ENCODE measurements around the gene BICC1. TPM values are rescaled to one million over a fixed set of nuclear protein-coding genes. Genes with fewer than 3 reads are reported as not detected.

BICC1 gene
- total RNA-seq, 1 donor from 2014 or later = 42.1 TPM

DNA sequence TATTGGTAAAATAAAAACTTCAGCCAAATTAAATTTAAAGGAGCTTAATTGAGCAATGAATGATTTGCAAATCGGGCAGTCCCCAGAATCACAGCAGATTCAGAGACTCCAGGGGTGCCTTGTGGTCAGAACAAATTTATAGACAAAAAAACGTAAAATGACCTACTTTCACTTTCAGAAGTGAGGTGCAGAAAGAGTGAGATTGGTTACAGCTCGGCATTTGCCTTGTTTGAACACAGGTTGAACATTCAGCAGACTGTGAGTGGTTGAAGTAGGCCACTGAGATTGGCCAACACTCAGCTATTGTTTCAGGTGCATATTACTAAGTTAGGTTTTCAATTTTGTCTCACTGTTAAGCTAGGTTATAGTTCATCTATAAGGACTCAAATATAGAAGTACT is 153.4 kb downstream of the BICC1 start:
- ATAC-seq (no peak), DNase-seq (ENCODE audit: low spot score) (no peak)
- intact Hi-C loops (cut with DNase I) = no loop called here

DNA sequence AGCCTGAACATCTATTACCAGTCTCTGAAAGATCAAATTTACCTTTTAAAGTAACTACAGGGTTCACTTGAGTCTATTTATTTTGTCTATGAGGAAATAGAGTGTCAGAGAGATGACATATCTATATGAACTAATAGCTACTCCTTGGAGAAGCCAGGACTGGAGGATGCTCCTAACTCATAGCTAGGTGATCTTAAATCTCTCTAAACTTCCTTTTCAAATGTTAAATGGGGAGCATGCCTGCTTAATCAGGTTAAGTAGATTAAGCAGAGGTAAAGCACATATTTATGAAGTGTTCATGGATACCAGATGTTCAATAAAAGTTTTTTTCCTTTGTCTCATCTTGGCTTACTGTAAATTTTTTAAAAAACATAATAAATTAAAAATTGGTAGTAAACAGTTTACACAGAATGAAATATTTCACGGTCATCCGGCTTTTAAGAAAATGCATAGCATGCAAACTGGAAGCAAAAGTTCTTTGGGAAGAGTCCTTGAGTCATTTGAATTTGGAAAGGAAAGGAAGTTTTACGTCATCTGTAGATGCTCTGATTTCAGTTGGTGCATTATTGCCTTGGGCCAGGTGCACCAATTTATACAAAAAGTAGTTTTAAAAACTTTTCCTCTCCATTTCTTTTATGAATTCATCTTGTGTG is 155.1 kb downstream of the BICC1 start:
- DNase-seq (ENCODE audit: low spot score) (no peak), ATAC-seq (no peak)
- intact Hi-C loops (cut with DNase I) = no loop called here

DNA sequence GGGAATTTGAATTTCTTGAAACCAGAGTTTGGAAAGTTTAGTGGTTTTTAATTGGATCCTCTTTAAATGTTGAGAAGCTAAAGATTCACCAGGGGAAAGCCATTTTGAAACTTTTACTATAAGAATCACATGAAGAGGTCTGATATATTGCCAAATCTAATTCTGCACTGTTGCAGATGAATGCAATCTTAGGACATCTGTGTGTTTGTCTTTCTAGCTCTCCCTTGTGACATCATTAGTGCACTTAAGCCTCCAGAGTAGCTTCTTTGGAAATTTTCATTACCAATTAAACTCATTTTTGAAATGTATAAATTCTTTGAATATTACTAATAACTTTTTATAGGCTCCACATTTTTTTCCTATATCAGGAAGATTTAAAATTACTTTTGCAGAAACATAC is 160.2 kb downstream of the BICC1 start:
- no peak for DNase-seq (ENCODE audit: low spot score)
- peak; percentile 62 for ATAC-seq
- intact Hi-C loops (cut with DNase I) = no loop called here

DNA sequence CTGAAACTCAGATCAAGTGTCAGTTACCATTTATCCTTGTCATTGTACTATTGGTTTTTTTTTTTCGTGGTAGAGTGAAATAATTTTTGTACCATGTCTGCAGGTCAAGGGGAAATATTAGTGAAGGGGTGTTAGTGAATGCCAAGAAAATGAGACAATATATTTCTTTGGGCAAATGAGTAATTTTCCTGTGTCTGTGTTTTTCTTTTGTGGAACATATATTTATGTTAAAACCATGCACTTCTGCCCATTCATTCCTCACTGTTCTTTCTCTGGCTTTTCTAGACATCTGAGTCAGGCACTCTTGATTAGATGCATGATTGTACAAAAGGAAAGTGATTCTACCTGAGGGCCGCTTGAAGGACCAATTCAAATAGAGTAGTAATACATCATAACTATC is 161.6 kb downstream of the BICC1 start:
- intact Hi-C loops (cut with DNase I) = no loop called here
- ATAC-seq = no peak
- no peak for DNase-seq (ENCODE audit: low spot score)

DNA sequence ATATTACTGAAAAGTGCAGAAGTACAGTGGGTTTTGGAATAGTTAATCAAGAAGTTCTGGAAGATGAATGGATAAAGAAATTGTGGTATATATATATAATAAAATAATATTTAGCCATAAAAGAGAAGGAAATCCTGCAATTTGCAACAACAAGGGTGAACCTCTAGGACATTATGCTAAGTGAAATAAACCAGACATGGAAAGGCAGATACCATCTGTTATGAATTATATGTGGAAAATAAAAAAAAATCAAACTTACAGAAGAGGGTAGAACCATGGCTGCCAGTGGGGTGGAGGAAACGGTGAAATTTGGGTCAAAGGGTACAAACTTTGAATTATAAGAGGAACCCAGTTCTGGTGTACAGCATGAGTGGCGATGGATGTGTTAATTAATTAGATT is 162.6 kb downstream of the BICC1 start:
- intact Hi-C loops (cut with DNase I) = no loop called here
- DNase-seq (ENCODE audit: low spot score) (no peak), ATAC-seq (no peak)

DNA sequence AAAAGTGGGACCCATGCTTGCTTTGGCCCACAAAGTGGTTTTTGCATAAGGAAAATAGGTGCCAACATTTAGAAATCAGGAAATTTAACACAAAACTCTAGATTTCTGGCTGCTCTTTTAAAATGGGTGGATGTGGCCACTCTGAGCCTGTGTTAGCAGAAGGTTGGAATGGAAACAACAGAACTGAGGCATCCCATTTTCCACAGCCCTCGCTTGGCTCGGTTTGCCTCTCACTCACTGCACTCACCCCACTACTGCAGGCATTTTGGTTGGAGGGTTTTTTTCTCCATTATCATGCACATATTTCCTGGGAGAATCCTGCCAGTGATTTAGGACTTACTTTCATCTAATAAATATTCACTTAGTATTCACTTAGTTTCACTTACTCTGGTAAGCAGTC is 178.9 kb downstream of the BICC1 start:
- intact Hi-C loops (cut with DNase I) = no loop called here
- ATAC-seq (peak; percentile 49), DNase-seq (ENCODE audit: low spot score) (no peak)

- no peak for ATAC-seq
- intact Hi-C loops (cut with DNase I) = no loop called here
- no peak for DNase-seq (ENCODE audit: low spot score)
Observed at GRCh38 chr10:58693919-58694318, 181.2 kb downstream of the BICC1 start.

DNA sequence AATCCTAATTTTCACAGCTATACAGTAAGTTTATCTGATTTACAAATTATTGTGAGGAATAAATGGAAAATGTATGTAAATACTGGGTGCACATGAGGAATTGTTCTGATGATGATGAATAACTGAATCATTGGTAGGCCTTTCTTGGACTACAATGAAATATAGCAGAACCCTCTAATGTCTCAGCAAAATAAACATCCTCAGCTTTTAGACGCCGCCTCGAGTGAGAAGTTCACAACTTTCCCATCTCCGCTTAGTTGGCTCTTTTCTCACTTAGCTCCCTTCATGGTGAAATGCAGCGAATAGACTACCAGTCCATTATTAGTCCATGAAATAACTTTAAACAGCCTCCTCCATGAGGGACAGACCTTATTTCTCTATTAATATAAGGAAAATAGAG is 182.3 kb downstream of the BICC1 start:
- DNase-seq (ENCODE audit: low spot score) (no peak), ATAC-seq (no peak)
- intact Hi-C loops (cut with DNase I) = no loop called here

DNA sequence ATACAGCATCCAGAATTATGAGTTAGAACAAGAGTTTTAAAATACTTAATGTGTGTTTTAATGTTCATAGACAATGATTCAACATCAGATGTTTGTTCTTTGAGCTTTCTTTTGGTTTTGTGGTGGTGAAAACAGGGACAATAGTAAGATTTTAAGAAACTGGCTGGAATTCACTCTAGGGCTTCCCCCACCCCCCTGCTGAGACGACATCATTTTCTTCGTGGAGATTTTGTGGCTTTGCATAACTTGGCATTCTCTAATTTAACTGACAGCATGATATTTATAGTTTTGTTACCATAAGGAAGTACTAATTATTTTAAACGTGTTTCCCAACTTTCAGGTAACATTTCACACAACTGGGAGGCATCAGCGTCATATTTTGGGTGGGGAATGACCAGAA is 184.1 kb downstream of the BICC1 start:
- intact Hi-C loops (cut with DNase I) = no loop called here
- ATAC-seq (no peak), DNase-seq (ENCODE audit: low spot score) (no peak)

DNA sequence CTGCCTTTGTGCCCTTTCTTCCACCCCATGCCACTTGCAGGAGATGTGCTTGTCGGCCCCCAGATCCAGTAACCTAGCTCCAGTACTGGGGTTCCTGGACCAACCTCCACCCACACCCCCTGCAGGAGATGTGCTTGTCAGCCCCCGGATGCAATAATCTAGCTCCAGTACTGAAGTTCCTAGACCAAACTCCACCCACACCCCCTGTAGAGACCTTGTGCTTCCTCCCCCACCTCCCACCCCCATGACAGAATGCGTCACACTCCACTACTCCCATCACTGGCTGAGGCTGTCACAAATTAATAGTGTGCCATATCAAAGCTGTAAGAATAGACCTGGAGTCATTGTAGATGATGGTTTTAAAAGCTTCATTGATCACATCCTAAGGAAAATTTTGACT is 185.0 kb downstream of the BICC1 start:
- intact Hi-C loops (cut with DNase I) = no loop called here
- DNase-seq (ENCODE audit: low spot score) (no peak), ATAC-seq (no peak)

GRCh38 chr10:58698777-58699356 is 186.2 kb downstream of the BICC1 start:
- ATAC-seq = no peak
- intact Hi-C loops (cut with DNase I) = no loop called here
- no peak for DNase-seq (ENCODE audit: low spot score)

GRCh38 chr10:58700591-58700990 is 187.9 kb downstream of the BICC1 start:
- no peak for DNase-seq (ENCODE audit: low spot score)
- ATAC-seq = no peak
- intact Hi-C loops (cut with DNase I) = no loop called here

DNA sequence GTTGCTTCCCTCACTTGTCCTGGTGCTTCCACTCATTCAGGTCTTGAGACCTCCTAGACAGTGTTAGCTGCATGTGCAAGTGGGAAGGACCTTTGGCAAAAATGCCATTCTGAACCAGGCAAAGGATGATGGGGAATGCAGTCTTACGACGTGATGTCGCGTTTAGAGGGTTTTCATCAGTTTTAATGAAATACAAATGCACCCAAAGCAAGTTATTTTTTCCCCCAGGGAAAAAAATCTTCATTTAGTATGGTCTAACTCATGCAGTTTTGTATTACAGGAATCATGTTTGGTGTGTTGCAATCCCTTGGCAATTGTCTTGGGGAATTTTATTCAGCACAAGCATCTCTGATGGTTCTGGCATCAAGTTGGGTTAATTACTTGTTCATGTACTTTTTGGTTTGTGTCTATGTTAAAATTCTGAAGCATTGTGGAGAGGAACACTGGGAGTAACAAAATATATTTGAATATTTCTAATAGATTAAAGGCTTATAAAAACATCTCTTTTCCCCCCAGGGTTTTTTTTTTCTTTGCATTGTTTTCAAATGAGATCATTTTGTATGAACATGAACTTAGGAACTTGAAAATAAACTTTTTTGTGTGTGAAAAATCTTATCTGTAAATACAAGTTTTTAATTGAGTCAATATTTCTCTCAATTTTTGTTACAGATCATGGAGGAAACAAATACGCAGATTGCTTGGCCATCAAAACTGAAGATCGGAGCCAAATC is 188.9 kb downstream of the BICC1 start:
- ATAC-seq (peak; percentile 92), DNase-seq (ENCODE audit: low spot score) (no peak)
- intact Hi-C loops (cut with DNase I) = no loop called here

DNA sequence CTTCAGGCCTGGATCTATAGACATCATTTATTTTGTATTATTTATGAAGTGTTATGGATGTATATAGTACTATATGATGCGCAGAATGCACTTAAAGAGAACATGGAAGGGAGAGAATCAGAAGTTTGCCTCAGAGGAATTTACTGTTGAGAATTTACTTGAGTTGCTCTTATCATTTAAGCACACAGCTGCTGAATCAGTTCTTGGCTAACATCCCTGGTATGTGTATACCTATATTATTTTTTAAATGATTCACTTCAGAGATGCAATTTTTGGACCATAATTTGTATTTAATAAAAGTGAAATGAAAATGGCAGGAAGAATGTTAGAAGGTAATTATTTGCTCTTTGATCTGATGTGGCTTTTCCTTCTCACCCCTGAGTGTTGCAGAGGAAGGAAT is 191.6 kb downstream of the BICC1 start:
- intact Hi-C loops (cut with DNase I) = no loop called here
- ATAC-seq (no peak), DNase-seq (ENCODE audit: low spot score) (no peak)

DNA sequence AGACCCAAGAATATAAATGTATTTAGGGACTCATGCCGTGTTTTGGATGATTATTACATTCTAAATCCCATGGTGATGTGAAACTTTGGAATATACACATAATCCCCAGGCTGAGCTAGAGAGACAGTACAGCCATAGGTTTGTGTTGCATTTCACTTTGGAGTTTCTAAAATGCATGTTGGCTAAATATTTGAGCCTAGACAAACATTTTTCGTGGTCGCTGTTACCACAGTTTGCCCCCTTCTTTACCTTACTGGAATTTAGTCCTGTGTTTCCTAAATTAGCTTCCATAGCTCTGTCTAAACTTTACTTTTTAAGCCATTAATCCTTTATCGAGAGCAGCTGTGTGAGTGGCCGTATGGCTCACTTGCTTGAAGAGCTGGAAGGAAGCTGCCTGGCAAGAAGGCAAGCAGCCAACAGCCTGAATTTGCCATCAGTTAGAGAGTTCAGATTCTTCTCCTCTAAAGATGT is 192.0 kb downstream of the BICC1 start:
- DNase-seq (ENCODE audit: low spot score) (no peak), ATAC-seq (no peak)
- intact Hi-C loops (cut with DNase I) = no loop called here

DNA sequence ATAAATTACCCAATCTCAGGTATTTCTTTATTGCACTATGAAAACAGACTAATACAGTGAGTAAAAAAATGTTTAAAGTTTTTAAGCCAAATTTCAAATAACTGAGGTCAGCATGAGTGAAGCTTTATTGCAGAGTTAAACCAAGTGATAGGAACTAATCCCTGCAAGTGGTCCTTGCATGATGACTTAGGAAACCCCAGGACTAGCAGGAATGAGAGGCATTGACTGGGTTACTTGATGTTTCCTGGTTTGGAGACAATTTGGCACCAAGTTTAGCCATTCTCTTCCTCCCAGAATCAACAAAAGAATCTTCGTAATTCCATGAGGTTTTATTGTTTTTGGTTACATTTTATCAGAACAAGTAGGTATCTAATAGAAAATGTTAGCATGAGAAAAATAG is 194.2 kb downstream of the BICC1 start:
- DNase-seq (ENCODE audit: low spot score) = no peak
- ATAC-seq = no peak
- intact Hi-C loops (cut with DNase I) = no loop called here

DNA sequence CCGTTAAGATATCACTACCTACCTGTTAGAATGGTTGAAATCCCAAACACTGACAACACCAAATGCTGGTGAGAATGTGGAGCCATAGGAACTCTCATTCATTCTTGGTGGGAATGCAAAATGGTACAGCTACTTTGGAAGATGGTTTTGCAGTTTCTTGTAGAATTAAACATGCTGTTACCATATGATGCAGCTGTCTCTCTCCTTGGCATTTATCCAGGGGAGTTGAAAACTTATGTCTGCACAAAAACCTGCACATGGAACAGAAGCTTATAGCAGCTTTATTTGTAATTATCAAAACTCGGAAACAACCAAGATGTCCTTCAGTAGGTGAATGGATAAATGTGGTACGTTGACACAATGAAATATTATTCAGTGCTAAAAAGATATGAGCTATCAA is 199.5 kb downstream of the BICC1 start:
- intact Hi-C loops (cut with DNase I) = no loop called here
- ATAC-seq (no peak), DNase-seq (ENCODE audit: low spot score) (no peak)

DNA sequence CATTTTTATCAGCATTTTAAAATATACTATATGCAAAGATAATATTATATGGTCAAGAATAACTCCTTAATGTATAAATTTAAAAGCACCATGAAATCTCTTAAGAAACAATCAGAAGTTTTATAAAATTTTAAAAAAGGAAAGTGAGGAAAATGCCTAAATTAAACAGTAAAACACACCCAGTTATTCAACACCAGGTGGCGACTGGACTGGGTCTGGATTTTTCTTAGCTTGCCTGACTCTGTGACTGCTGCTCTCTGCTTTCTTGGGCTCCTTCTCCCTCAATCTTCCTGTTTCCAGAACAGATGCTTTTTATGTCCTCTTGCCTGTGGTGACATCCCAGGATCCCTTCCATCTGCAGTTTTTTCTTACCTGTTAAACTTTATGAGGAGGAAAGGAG is 200.3 kb downstream of the BICC1 start:
- ATAC-seq (no peak), DNase-seq (ENCODE audit: low spot score) (no peak)
- intact Hi-C loops (cut with DNase I) = no loop called here

DNA sequence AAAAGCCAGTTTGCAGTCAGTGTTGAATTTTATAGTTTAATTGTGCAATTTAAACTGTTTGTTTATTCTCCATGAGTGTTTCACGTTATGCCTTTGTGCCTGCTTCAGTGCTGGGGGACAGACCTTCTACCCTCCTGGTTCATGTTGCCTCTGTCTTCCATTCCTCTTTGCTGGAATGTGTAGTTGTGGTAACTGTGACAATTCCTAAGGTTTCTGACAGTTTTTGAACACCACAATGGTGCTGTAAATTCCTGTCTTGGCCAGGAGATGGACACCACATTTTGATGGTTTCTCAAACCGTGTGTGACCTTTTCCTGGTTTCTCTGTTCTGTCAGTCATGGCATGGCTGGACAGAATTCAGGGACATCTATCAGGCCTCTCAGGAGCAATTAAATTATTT is 201.7 kb downstream of the BICC1 start:
- no peak for DNase-seq (ENCODE audit: low spot score)
- ATAC-seq = no peak
- intact Hi-C loops (cut with DNase I) = no loop called here

- DNase-seq (ENCODE audit: low spot score) (no peak), ATAC-seq (no peak)
- intact Hi-C loops (cut with DNase I) = no loop called here
Observed at GRCh38 chr10:58715061-58715460, 202.4 kb downstream of the BICC1 start.

- no peak for ATAC-seq
- DNase-seq (ENCODE audit: low spot score) = no peak
- intact Hi-C loops (cut with DNase I) = no loop called here
Observed at GRCh38 chr10:58718596-58718995, 205.9 kb downstream of the BICC1 start.
